GM12878 (cell line): Measurements from ENCODE around the gene NCAM2. TPM values are rescaled to one million over a fixed set of nuclear protein-coding genes. Genes with fewer than 3 reads are reported as not detected.

Source experiments
- CBFB ChIP-seq: IDR thresholded peaks from 2 replicates; pipeline ENCODE4 v1.6.1; 2016; ENCODE audit warnings: antibody characterized with exemption, low read depth
- CHD1 ChIP-seq: IDR thresholded peaks from 2 replicates; pipeline ENCODE4 v1.6.1; 2012; ENCODE audit warnings: low read depth, low read length, improper control_type of control experiment
- EGR1 ChIP-seq, 2 experiments: IDR thresholded peaks; 1 replicate in 1 of 2; 2 replicates in 1 of 2; pipeline ENCODE4 v1.6.1; 2011 to 2012; ENCODE audit warnings: low read depth in 2 of 2, low read length in 2 of 2, borderline replicate concordance in 1 of 2, mild to moderate bottlenecking in 1 of 2, moderate library complexity in 1 of 2
- HCFC1 ChIP-seq: fragments of 150-350 bp; IDR thresholded peaks from 2 replicates; pipeline ENCODE4 v1.6.1; 2014; ENCODE audit warnings: low read length
- MTA2 ChIP-seq: fragments of 450-650 bp; IDR thresholded peaks from 2 replicates; pipeline ENCODE4 v1.6.1; 2016; ENCODE audit warnings: low read depth, mild to moderate bottlenecking, moderate library complexity
- MTA3 ChIP-seq: IDR thresholded peaks from 2 replicates; pipeline ENCODE4 v1.6.1; 2012; ENCODE audit warnings: low read length, inconsistent platforms, borderline replicate concordance
- RCOR1 ChIP-seq: conservative IDR thresholded peaks from 2 replicates; pipeline ENCODE4 v1.6.1; 2012; ENCODE audit warnings: low read depth, low read length, improper control_type of control experiment
- ZBTB33 ChIP-seq: fragments of 450-650 bp; IDR thresholded peaks from 2 replicates; pipeline ENCODE4 v1.6.1; 2017; ENCODE audit warnings: mild to moderate bottlenecking
- ZNF207 ChIP-seq: fragments of 450-650 bp; IDR thresholded peaks from 2 replicates; pipeline ENCODE4 v1.6.1; 2014; ENCODE audit warnings: antibody characterized with exemption, mild to moderate bottlenecking, borderline replicate concordance
- polyA plus RNA-seq, 11 experiments: library from polyadenylated mRNA; depleted of rRNA in 4 of 11; unstranded in 6 of 11; stranded (reverse) in 5 of 11; fragments of >200 nt; fragmentation: Nextera tagmentation in 4 of 11; fragmentation: Illumina TruSeq in 1 of 11; extraction: Ambion mirVana in 4 of 11; extraction: Trizol in 1 of 11; gene quantifications; 1 replicate in 1 of 11; 2 replicates in 10 of 11; pipeline versions ENCODE4 v1.2.1 to v1.2.3, GENCODE V29; 2011 to 2016; ENCODE audit warnings: inconsistent platforms in 2 of 11, missing spikeins in 2 of 11, low read depth in 1 of 11
- total RNA-seq, 4 experiments: library from RNA; depleted of rRNA in 3 of 4; stranded (reverse); fragments of >200 nt in 3 of 4; fragmentation: Illumina TruSeq in 1 of 4; extraction: Trizol in 1 of 4; gene quantifications; 2 replicates each; pipeline versions ENCODE4 v1.2.1 to v1.2.3, GENCODE V29; 2013 to 2021
- TF ChIP-seq, protein P1 (sequence below): fragments of 450-650 bp; IDR thresholded peaks from 2 replicates; pipeline ENCODE4 v1.6.1; 2018; ENCODE audit warnings: borderline replicate concordance, mild to moderate bottlenecking; ENCODE audit not compliant: partially characterized antibody
- TF ChIP-seq, protein P2 (sequence below): IDR thresholded peaks from 2 replicates; pipeline ENCODE4 v1.6.1; 2011; ENCODE audit warnings: borderline replicate concordance, low read depth, mild to moderate bottlenecking, moderate library complexity, mixed read lengths, low read length; ENCODE audit not compliant: insufficient read depth; ENCODE audit errors: extremely low read length
- TF ChIP-seq, protein P3 (sequence below): fragments of 450-650 bp; IDR thresholded peaks from 2 replicates; pipeline ENCODE4 v1.6.1; 2017; ENCODE audit warnings: antibody characterized with exemption, mild to moderate bottlenecking, moderate library complexity
- TF ChIP-seq, protein P4 (sequence below): fragments of 450-650 bp; IDR thresholded peaks from 2 replicates; pipeline ENCODE4 v1.6.1; 2016; ENCODE audit warnings: mild to moderate bottlenecking

The NCAM2 gene
- total and polyA plus RNA-seq, 10 of the 15 experiments (the other 5 are each of a cell fraction or from before 2014, with no cell fraction given), result 0.23 to 0.27 TPM; not detected in 8

DNA sequence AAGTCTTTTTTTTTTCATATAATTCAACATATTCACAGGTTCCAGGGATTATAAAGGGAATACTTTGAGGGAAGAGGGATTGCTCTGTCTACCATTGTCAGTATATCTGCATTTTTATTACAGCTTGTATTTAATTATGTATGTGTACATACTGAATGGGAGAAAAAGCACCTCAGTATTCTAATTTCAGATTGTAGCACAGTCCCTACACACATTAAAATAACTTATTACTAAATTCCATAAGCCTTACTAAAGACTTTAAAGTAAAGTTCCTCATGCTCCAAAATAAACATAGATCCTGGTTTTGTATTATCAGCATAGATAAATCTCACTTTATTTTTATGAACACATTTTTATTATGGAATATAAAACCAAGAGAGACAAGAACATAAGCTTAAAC, 134.2 kb downstream of the NCAM2 start (continued):
- TF ChIP-seq MTA3, result no peak
- TF ChIP-seq, protein P1, sequence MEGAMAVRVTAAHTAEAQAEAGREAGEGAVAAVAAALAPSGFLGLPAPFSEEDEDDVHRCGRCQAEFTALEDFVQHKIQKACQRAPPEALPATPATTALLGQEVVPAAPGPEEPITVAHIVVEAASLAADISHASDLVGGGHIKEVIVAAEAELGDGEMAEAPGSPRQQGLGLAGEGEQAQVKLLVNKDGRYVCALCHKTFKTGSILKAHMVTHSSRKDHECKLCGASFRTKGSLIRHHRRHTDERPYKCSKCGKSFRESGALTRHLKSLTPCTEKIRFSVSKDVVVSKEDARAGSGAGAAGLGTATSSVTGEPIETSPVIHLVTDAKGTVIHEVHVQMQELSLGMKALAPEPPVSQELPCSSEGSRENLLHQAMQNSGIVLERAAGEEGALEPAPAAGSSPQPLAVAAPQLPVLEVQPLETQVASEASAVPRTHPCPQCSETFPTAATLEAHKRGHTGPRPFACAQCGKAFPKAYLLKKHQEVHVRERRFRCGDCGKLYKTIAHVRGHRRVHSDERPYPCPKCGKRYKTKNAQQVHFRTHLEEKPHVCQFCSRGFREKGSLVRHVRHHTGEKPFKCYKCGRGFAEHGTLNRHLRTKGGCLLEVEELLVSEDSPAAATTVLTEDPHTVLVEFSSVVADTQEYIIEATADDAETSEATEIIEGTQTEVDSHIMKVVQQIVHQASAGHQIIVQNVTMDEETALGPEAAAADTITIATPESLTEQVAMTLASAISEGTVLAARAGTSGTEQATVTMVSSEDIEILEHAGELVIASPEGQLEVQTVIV, result no peak
- no peak for TF ChIP-seq HCFC1
- TF ChIP-seq, protein P2, sequence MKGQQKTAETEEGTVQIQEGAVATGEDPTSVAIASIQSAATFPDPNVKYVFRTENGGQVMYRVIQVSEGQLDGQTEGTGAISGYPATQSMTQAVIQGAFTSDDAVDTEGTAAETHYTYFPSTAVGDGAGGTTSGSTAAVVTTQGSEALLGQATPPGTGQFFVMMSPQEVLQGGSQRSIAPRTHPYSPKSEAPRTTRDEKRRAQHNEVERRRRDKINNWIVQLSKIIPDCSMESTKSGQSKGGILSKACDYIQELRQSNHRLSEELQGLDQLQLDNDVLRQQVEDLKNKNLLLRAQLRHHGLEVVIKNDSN, result no peak
- TF ChIP-seq CBFB, result no peak
- no peak for TF ChIP-seq RCOR1
- no peak for TF ChIP-seq ZNF207
- TF ChIP-seq MTA2, result no peak
- no peak for TF ChIP-seq ZBTB33
- TF ChIP-seq, protein P3, sequence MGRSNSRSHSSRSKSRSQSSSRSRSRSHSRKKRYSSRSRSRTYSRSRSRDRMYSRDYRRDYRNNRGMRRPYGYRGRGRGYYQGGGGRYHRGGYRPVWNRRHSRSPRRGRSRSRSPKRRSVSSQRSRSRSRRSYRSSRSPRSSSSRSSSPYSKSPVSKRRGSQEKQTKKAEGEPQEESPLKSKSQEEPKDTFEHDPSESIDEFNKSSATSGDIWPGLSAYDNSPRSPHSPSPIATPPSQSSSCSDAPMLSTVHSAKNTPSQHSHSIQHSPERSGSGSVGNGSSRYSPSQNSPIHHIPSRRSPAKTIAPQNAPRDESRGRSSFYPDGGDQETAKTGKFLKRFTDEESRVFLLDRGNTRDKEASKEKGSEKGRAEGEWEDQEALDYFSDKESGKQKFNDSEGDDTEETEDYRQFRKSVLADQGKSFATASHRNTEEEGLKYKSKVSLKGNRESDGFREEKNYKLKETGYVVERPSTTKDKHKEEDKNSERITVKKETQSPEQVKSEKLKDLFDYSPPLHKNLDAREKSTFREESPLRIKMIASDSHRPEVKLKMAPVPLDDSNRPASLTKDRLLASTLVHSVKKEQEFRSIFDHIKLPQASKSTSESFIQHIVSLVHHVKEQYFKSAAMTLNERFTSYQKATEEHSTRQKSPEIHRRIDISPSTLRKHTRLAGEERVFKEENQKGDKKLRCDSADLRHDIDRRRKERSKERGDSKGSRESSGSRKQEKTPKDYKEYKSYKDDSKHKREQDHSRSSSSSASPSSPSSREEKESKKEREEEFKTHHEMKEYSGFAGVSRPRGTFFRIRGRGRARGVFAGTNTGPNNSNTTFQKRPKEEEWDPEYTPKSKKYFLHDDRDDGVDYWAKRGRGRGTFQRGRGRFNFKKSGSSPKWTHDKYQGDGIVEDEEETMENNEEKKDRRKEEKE, result no peak
- no peak for TF ChIP-seq CHD1
- TF ChIP-seq, protein P4, sequence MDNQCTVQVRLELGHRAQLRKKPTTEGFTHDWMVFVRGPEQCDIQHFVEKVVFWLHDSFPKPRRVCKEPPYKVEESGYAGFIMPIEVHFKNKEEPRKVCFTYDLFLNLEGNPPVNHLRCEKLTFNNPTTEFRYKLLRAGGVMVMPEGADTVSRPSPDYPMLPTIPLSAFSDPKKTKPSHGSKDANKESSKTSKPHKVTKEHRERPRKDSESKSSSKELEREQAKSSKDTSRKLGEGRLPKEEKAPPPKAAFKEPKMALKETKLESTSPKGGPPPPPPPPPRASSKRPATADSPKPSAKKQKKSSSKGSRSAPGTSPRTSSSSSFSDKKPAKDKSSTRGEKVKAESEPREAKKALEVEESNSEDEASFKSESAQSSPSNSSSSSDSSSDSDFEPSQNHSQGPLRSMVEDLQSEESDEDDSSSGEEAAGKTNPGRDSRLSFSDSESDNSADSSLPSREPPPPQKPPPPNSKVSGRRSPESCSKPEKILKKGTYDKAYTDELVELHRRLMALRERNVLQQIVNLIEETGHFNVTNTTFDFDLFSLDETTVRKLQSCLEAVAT, result no peak
- no peak for TF ChIP-seq EGR1 (IDR thresholded peaks at IDR 0.05; ENCODE audit: borderline replicate concordance in 1 of 2, low read depth in 2 of 2, low read length in 2 of 2)
